HG03521 (cell line): Measurements from ENCODE around the gene CPXCR1.
"Not testable (repeated sequence)": the region's sequence is repeated elsewhere in the genome, so short reads cannot be mapped to it uniquely, and the experiment has no call there.

Source experiments
- ATAC-seq: cut with Tn5 transposase; IDR thresholded peaks from one replicate; pipeline ENCODE4 v1.9.1; 2021; ENCODE audit warnings: mild to moderate bottlenecking, moderate library complexity; ENCODE audit not compliant: unreplicated experiment

CPXCR1 gene

GRCh38 chrX:88746925-88747324 lies at the start of gene CPXCR1:
CPXCR1 (plus strand) TSS chrX:88747225; CDS start chrX:88753415, 6,190 bp downstream.
- ATAC-seq, result no peak

DNA sequence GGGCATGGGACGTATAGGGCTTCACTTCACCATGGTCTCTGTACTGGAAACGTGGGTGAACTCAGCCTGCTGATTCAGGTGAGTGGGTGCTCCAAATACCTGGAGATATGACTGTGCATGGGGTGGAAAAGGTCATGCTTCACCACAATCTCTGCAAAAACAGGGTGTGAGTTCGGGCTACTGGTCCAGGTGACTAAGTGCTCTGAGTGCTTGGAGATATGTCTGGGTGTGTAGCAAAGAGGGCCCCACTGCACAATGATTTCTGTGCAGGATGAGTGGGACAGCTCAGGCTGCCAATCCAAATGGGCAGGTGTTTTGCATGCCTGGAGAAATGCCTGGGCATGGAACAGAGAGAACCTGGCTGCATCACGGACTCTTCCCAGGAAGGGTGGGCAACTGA lies 11.2 kb upstream of the CPXCR1 start:
- ATAC-seq, result no peak

DNA sequence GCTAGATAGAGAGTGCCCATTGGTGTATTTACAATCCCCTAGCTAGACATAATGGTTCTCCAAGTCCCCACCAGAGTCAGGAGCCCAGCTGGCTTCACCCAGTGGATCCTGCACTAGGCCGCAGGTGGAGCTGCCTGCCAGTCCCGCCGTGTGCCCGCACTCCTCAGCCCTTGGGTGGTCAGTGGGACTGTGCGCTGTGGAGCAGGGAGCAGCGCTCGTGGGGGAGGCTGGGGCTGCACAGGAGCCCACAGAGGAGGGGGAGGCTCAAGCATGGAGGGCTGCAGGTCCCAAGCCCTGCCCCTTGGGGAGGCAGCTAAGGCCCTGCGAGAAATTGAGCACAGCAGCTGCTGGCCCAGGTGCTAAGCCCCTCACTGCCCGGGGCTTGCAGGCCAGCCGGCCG lies 810 bp upstream of the CPXCR1 start:
- not testable (repeated sequence) for ATAC-seq

GRCh38 chrX:88752339-88752738 lies 5.3 kb downstream of the CPXCR1 start:
- not testable (repeated sequence) for ATAC-seq

- ATAC-seq, result no peak
Measured at GRCh38 chrX:88789825-88790224, 42.8 kb downstream of the CPXCR1 start.
